Measurements from ENCODE around the gene KLRC4.
"Not testable (repeated sequence)": the region's sequence is repeated elsewhere in the genome, so short reads cannot be mapped to it uniquely, and the experiment has no call there.

The KLRC4 gene

DNA sequence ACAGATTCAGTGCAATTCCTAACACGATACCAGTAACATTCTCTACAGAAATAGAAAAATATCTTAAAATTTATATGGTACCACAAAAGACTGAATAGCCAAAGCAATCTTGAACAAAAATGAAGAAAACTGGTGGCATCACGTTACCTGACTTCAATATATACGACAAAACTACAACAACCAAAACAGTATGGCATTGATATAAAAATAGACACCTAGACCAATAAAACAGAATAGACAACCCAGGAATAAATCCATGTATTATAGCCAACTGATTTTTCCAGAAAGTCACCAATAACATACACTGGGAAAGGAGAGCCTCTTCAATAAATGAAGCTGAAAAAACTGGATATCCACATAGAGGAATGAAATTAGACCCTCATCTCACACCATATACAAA, 25.4 kb downstream of the KLRC4 start:
- Histone ChIP-seq H3K27ac (ENCODE audit: low read length) (no peak overlapping the region), H3K36me3 (replicated peaks; ENCODE audit: low read depth, low read length) (no peaks in the 10 kb centered on the region), H3K4me1 (ENCODE audit: low read length) (no peaks in the 10 kb centered on the region), H2AFZ (ENCODE audit: low read depth, low read length) (no peak overlapping the region), H3K79me2 (ENCODE audit: low read length) (no peaks in the 10 kb centered on the region), H3K27me3 (ENCODE audit: low read depth, low read length) (no peaks in the 10 kb centered on the region), H3K4me2 (ENCODE audit: low read length) (no peak overlapping the region), H3K9me3 (ENCODE audit: insufficient read depth, low read length) (no peaks in the 10 kb centered on the region), H4K20me1 (ENCODE audit: insufficient read depth, low read length) (no peaks in the 10 kb centered on the region), H3K4me3 (ENCODE audit: low read length) (no peak overlapping the region), H3K9ac (ENCODE audit: low read length) (no peak overlapping the region)
- TF ChIP-seq, protein P1, sequence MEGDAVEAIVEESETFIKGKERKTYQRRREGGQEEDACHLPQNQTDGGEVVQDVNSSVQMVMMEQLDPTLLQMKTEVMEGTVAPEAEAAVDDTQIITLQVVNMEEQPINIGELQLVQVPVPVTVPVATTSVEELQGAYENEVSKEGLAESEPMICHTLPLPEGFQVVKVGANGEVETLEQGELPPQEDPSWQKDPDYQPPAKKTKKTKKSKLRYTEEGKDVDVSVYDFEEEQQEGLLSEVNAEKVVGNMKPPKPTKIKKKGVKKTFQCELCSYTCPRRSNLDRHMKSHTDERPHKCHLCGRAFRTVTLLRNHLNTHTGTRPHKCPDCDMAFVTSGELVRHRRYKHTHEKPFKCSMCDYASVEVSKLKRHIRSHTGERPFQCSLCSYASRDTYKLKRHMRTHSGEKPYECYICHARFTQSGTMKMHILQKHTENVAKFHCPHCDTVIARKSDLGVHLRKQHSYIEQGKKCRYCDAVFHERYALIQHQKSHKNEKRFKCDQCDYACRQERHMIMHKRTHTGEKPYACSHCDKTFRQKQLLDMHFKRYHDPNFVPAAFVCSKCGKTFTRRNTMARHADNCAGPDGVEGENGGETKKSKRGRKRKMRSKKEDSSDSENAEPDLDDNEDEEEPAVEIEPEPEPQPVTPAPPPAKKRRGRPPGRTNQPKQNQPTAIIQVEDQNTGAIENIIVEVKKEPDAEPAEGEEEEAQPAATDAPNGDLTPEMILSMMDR (IDR thresholded peaks at IDR 0.05; ENCODE audit: low read depth, low read length), result no peak
- TF ChIP-seq EZH2phosphoT487 (IDR thresholded peaks at IDR 0.05; ENCODE audit: low read depth), result no peak

DNA sequence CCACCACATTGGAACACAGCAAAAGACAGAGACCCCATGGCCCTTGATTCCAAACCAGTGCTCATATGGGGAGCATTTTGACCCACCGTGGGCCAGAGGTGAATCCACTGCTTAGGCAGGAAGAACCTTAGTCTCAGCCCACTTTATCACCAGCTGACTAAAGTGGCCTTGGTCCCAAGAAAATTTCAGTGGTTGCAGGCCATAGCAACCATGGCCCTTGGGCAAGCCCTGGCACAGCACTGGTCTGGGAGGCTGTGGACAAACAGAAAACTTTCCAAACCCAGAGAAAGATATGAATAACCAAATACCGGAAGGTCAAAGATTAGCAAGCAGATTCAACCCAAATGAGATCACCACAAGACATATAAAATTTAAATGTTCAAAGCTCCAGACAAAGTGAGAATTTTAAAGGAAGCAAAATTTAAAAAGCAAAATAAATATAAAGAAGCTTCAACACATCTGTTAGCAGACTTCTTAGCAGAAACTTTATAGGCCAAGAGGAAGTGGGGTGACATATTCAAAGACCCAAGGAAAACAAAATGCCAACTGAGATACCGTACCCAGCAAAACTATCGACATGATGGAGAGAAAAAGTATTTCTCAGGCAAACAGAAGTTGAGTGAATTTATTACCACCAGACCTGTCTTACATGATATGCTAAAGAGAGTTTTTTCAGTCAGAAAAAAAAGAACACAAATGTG, 27.5 kb downstream of the KLRC4 start:
- Histone ChIP-seq H3K79me2 (ENCODE audit: low read length) (no peaks in the 10 kb centered on the region), H3K4me1 (ENCODE audit: low read length) (no peaks in the 10 kb centered on the region), H3K4me2 (ENCODE audit: low read length) (no peak overlapping the region), H3K27me3 (ENCODE audit: low read depth, low read length) (no peaks in the 10 kb centered on the region), H3K4me3 (ENCODE audit: low read length) (no peak overlapping the region), H3K36me3 (replicated peaks; ENCODE audit: low read depth, low read length) (no peaks in the 10 kb centered on the region), H3K9me3 (ENCODE audit: insufficient read depth, low read length) (no peaks in the 10 kb centered on the region), H4K20me1 (ENCODE audit: insufficient read depth, low read length) (no peaks in the 10 kb centered on the region), H2AFZ (ENCODE audit: low read depth, low read length) (no peak overlapping the region), H3K27ac (ENCODE audit: low read length) (no peak overlapping the region), H3K9ac (ENCODE audit: low read length) (no peak overlapping the region)
- TF ChIP-seq EZH2phosphoT487 (IDR thresholded peaks at IDR 0.05; ENCODE audit: low read depth), result no peak
- TF ChIP-seq, protein P1 (IDR thresholded peaks at IDR 0.05; ENCODE audit: low read depth, low read length), result no peak

DNA sequence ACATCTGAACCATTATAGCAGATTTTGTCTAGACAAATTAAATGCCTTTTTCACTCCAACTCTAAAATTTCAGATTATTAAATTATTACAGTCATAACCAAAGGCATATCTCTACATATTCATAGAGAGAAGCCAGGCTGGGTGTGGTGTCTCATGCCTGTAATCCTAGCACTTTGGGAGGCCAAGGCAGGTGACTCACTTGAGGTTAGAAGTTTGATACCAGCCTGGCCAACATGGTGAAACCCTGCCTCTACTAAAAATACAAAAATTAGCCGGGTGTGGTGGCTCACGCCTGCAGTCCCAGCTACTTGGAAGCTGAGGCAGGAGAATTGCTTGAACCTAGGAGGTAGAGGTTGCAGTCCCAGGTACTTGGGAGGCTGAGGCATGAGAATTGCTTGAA, 30.8 kb downstream of the KLRC4 start:
- H3K36me3 ChIP-seq (replicated peaks; ENCODE audit: low read depth, low read length); H3K79me2 ChIP-seq (ENCODE audit: low read length); H3K9ac ChIP-seq (ENCODE audit: low read length); H3K9me3 ChIP-seq (ENCODE audit: insufficient read depth, low read length); H3K27ac ChIP-seq (ENCODE audit: low read length); H3K4me2 ChIP-seq (ENCODE audit: low read length); H3K27me3 ChIP-seq (ENCODE audit: low read depth, low read length); H3K4me3 ChIP-seq (ENCODE audit: low read length); H4K20me1 ChIP-seq (ENCODE audit: insufficient read depth, low read length); H2AFZ ChIP-seq (ENCODE audit: low read depth, low read length): not testable (repeated sequence)
- peaks cover 10% of the 10 kb centered on the region; the same call in 1 of the 2 replicates for H3K4me1 ChIP-seq (ENCODE audit: low read length)

DNA sequence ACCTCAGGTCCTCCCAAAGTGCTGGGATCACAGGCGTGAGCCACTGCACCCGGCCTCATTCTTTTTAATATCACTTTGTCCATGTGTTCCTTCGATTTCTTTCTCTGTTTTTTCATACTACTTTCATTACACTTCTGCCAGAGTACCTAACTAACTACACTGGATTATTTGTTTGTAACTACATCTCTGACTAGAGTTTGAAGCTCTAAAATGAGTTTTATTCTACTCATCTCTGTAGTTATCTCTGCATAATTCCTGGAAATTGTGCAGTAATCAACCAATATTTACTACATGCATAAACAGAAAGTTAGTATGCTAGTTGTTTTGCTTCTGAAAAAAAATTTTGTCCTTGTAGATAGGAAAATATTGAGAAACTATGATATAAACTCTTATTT, 34.9 kb downstream of the KLRC4 start:
- no peaks in the 10 kb centered on the region for H3K9me3 ChIP-seq (ENCODE audit: insufficient read depth, low read length)
- H4K20me1 ChIP-seq (ENCODE audit: insufficient read depth, low read length), result no peaks in the 10 kb centered on the region
- H3K4me3 ChIP-seq (ENCODE audit: low read length), result no peak overlapping the region
- H3K27me3 ChIP-seq (ENCODE audit: low read depth, low read length), result no peaks in the 10 kb centered on the region
- no peak overlapping the region for H3K4me2 ChIP-seq (ENCODE audit: low read length)
- no peak overlapping the region for H3K9ac ChIP-seq (ENCODE audit: low read length)
- no peak overlapping the region for H2AFZ ChIP-seq (ENCODE audit: low read depth, low read length)
- no peak overlapping the region for H3K27ac ChIP-seq (ENCODE audit: low read length)
- no peaks in the 10 kb centered on the region for H3K36me3 ChIP-seq (replicated peaks; ENCODE audit: low read depth, low read length)
- no peak for TF ChIP-seq EZH2phosphoT487 (IDR thresholded peaks at IDR 0.05; ENCODE audit: low read depth)
- TF ChIP-seq, protein P1 (IDR thresholded peaks at IDR 0.05; ENCODE audit: low read depth, low read length), result no peak
- no peaks in the 10 kb centered on the region for H3K79me2 ChIP-seq (ENCODE audit: low read length)
- peaks cover 24% of the 10 kb centered on the region; the same call in 1 of the 2 replicates for H3K4me1 ChIP-seq (ENCODE audit: low read length)

Data from OCI-LY3 (cell line).